ENCODE results near the gene GPC5. TPM values are rescaled to one million over a fixed set of nuclear protein-coding genes. Genes with fewer than 3 reads are reported as not detected.

The GPC5 gene
- total RNA-seq, 1 experiment from 2014 or later, result 0.15 TPM

DNA sequence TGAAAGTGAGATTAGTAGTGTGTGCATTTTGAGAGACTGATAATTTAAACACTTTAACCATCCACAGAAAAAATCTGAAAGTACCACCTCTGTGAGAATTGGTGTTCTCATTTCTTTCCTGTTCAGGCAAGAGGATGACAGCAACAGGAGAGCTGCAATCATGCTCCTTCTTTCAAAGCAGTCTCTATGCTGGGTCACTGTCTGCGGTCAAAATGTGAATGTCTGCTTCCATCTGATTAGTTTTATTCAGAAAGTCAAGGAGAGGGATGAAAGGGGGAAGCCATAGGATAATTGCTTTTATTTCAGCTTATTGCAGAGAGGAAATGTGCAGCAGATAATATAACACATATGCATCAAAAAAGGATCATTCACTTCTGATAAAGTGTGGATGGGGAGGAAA lies 1514.2 kb downstream of the GPC5 start:
- Histone ChIP-seq H3T11ph (ENCODE audit: low read length) (no peak overlapping the region), H3K79me1 (ENCODE audit: insufficient read depth, low read depth, low read length, poor library complexity, severe bottlenecking) (no peaks in the 10 kb centered on the region), H3K23me2 (ENCODE audit: insufficient read length, low read depth, low read length, poor library complexity, severe bottlenecking) (no peaks in the 10 kb centered on the region), H2BK120ac (ENCODE audit: low read depth, low read length, poor library complexity, severe bottlenecking) (no peak overlapping the region), H2BK20ac (ENCODE audit: low read depth, low read length, poor library complexity, severe bottlenecking) (no peak overlapping the region), H2BK12ac (ENCODE audit: insufficient read length, low read depth, low read length) (no peak overlapping the region), H3K56ac (ENCODE audit: insufficient read length, low read depth, low read length) (no peak overlapping the region), H2AK5ac (ENCODE audit: insufficient read length, low read length) (no peak overlapping the region), H3K14ac (ENCODE audit: insufficient read depth, low read length) (no peak overlapping the region), H2BK5ac (ENCODE audit: insufficient read length, low read length) (no peak overlapping the region), H2AFZ (ENCODE audit: low read length) (no peak overlapping the region), H4K20me1 (ENCODE audit: control insufficient read depth, insufficient read depth, insufficient read length) (no peaks in the 10 kb centered on the region), H4K5ac (ENCODE audit: insufficient read length, low read depth, low read length) (no peak overlapping the region), H3K9ac (ENCODE audit: extremely low read depth, insufficient read length, low read length) (no peak overlapping the region), H2BK15ac (ENCODE audit: low read depth, low read length) (no peak overlapping the region), H4K91ac (ENCODE audit: insufficient read length, low read depth, low read length) (no peak overlapping the region), H3K18ac (ENCODE audit: insufficient read length, low read depth, low read length) (no peak overlapping the region), H3K9me3 (ENCODE audit: control insufficient read depth, low read depth, low read length) (no peaks in the 10 kb centered on the region), H3K79me2 (ENCODE audit: insufficient read depth, low read length) (no peaks in the 10 kb centered on the region), H3K4me1 (ENCODE audit: insufficient read depth, low read length) (no peaks in the 10 kb centered on the region), H3K23ac (ENCODE audit: insufficient read length, low read depth, low read length) (no peak overlapping the region), H3K27me3 (ENCODE audit: insufficient read depth, low read length) (no peaks in the 10 kb centered on the region), H3K4ac (ENCODE audit: low read depth, low read length) (no peak overlapping the region), H3K27ac (ENCODE audit: insufficient read length, low read depth, low read length) (no peak overlapping the region), H3K4me2 (ENCODE audit: insufficient read depth, insufficient read length, low read length) (no peak overlapping the region), H4K8ac (replicated peaks; ENCODE audit: insufficient read length, low read depth, low read length) (no peak overlapping the region)
- no peak overlapping the region for H3K4me3 Mint-ChIP-seq
- WGBS (ENCODE audit: extremely low coverage, insufficient read length, low lambda C conversion rate), result no CpG with 5 or more reads among the region's 1 CpG
- no peaks in the 10 kb centered on the region for H3K4me1 Mint-ChIP-seq
- DNase-seq, result no peak
- H3K27me3 Mint-ChIP-seq (ENCODE audit: low read depth), result no peaks in the 10 kb centered on the region
- no peaks in the 10 kb centered on the region for H3K36me3 Mint-ChIP-seq (ENCODE audit: insufficient read depth in 1 of 3, low read depth in 3 of 3)
- TF ChIP-seq, protein P1, sequence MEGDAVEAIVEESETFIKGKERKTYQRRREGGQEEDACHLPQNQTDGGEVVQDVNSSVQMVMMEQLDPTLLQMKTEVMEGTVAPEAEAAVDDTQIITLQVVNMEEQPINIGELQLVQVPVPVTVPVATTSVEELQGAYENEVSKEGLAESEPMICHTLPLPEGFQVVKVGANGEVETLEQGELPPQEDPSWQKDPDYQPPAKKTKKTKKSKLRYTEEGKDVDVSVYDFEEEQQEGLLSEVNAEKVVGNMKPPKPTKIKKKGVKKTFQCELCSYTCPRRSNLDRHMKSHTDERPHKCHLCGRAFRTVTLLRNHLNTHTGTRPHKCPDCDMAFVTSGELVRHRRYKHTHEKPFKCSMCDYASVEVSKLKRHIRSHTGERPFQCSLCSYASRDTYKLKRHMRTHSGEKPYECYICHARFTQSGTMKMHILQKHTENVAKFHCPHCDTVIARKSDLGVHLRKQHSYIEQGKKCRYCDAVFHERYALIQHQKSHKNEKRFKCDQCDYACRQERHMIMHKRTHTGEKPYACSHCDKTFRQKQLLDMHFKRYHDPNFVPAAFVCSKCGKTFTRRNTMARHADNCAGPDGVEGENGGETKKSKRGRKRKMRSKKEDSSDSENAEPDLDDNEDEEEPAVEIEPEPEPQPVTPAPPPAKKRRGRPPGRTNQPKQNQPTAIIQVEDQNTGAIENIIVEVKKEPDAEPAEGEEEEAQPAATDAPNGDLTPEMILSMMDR (conservative IDR thresholded peaks at IDR 0.05), result no peak
- no peak overlapping the region for H3K27ac Mint-ChIP-seq
- no peaks in the 10 kb centered on the region for H3K9me3 Mint-ChIP-seq

Measured in H9 (cell line).